Astrocyte (in vitro differentiated cells and primary cell): ENCODE measurements around the gene JOSD2.

Experiments
- EZH2 ChIP-seq: IDR thresholded peaks from 2 replicates; pipeline ENCODE4 v1.6.1; 2012; ENCODE audit warnings: mild to moderate bottlenecking, low read length, inconsistent platforms; ENCODE audit not compliant: insufficient read depth
- TF ChIP-seq, protein P1 (sequence below): IDR thresholded peaks from 2 replicates; pipeline ENCODE4 v1.5.1; 2011; ENCODE audit warnings: low read depth, mild to moderate bottlenecking, inconsistent platforms, low read length, moderate library complexity; ENCODE audit not compliant: insufficient read depth

- TF ChIP-seq, protein P1, sequence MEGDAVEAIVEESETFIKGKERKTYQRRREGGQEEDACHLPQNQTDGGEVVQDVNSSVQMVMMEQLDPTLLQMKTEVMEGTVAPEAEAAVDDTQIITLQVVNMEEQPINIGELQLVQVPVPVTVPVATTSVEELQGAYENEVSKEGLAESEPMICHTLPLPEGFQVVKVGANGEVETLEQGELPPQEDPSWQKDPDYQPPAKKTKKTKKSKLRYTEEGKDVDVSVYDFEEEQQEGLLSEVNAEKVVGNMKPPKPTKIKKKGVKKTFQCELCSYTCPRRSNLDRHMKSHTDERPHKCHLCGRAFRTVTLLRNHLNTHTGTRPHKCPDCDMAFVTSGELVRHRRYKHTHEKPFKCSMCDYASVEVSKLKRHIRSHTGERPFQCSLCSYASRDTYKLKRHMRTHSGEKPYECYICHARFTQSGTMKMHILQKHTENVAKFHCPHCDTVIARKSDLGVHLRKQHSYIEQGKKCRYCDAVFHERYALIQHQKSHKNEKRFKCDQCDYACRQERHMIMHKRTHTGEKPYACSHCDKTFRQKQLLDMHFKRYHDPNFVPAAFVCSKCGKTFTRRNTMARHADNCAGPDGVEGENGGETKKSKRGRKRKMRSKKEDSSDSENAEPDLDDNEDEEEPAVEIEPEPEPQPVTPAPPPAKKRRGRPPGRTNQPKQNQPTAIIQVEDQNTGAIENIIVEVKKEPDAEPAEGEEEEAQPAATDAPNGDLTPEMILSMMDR, result no peak
- peak; percentile 52 for TF ChIP-seq EZH2
Measured at GRCh38 chr19:50458396-50459066, 52.5 kb downstream of the JOSD2 start.
